A673 (cell line): ENCODE measurements around the gene ACRBP. TPM values are rescaled to one million over a fixed set of nuclear protein-coding genes. Genes with fewer than 3 reads are reported as not detected.
A peak's percentile ranks its signal among the peaks of the same experiment; 100 is the strongest.

Source experiments
- BruUV-seq: library from RNA; stranded (reverse); fragments of 400-500 nt; replicated peaks from 2 replicates; lab custom pipeline; 2021; lab: Mats Ljungman, UMichigan
- CTCF ChIA-PET: fragments of 300-600 bp; sonication (Branson Sonifier 250); formaldehyde crosslinking; loops from one replicate; lab custom pipeline; 2022; ENCODE audit warnings: antibody characterized with exemption; lab: Charles Lee
- POLR2A ChIA-PET: fragments of 300-600 bp; sonication (Branson Sonifier 250); formaldehyde crosslinking; loops from one replicate; lab custom pipeline; 2022; ENCODE audit warnings: antibody characterized with exemption; ENCODE audit not compliant: low non-redundant PET; lab: Charles Lee
- DNase-seq: peaks from one replicate; pipeline ENCODE4 v3.0.0-alpha.2; 2015; ENCODE audit warnings: low spot score
- H3K27ac ChIP-seq: fragments of 200-600 bp; sonication (generic); 2 replicates; pipeline ENCODE4 v1.5.1; 2016; ENCODE audit warnings: mixed run types, low read depth, mild to moderate bottlenecking, mixed read lengths, antibody characterized with exemption, low read length; ENCODE audit not compliant: poor library complexity, severe bottlenecking
- H3K27me3 ChIP-seq: fragments of 200-600 bp; sonication (generic); replicated peaks from 2 replicates; pipeline ENCODE4 v1.6.1; 2017; ENCODE audit warnings: mixed run types, low read depth, mild to moderate bottlenecking, mixed read lengths, antibody characterized with exemption, low read length; ENCODE audit not compliant: insufficient read depth, poor library complexity
- H3K36me3 ChIP-seq: fragments of 200-600 bp; sonication (generic); 2 replicates; pipeline ENCODE4 v1.6.1; 2016; ENCODE audit warnings: mixed run types, mild to moderate bottlenecking, mixed read lengths, antibody characterized with exemption, low read length; ENCODE audit not compliant: insufficient read depth, poor library complexity, severe bottlenecking
- H3K4me1 ChIP-seq: fragments of 200-600 bp; sonication (generic); 2 replicates; pipeline ENCODE4 v1.6.1; 2017; ENCODE audit warnings: mixed run types, mild to moderate bottlenecking, mixed read lengths, antibody characterized with exemption, low read length; ENCODE audit not compliant: insufficient read depth, poor library complexity, severe bottlenecking
- H3K4me3 ChIP-seq: fragments of 200-600 bp; sonication (generic); 2 replicates; pipeline ENCODE4 v1.5.1; 2016; ENCODE audit warnings: low read depth, mixed run types, mild to moderate bottlenecking, mixed read lengths, low read length; ENCODE audit not compliant: poor library complexity, severe bottlenecking
- H3K9me3 ChIP-seq: fragments of 200-600 bp; sonication (generic); 2 replicates; pipeline ENCODE4 v1.6.1; 2016; ENCODE audit warnings: mixed run types, low read depth, mild to moderate bottlenecking, mixed read lengths, antibody characterized with exemption, low read length; ENCODE audit not compliant: poor library complexity, severe bottlenecking
- CTCF ChIP-seq: fragments of 300-800, 200-600 bp; sonication (generic); conservative IDR thresholded peaks from 2 replicates; pipeline ENCODE4 v1.5.1; 2017; ENCODE audit warnings: low read depth, mild to moderate bottlenecking, antibody characterized with exemption, low read length, moderate library complexity, mixed read lengths
- EZH2 ChIP-seq: fragments of 200-600 bp; sonication (generic); IDR thresholded peaks from 2 replicates; pipeline ENCODE4 v1.6.1; 2017; ENCODE audit warnings: borderline replicate concordance, low read depth, mild to moderate bottlenecking, mixed read lengths, antibody characterized with exemption, low read length; ENCODE audit not compliant: poor library complexity, severe bottlenecking
- intact Hi-C: fragments of 100-400 bp; cut with micrococcal nuclease; formaldehyde crosslinking; loops from one replicate; pipeline ENCODE4 v1.10.0; 2022; ENCODE audit not compliant: unreplicated experiment
- total RNA-seq: library from RNA; stranded (reverse); gene quantifications from 2 replicates; pipeline ENCODE4 v1.2.3, GENCODE V29; 2021

Gene ACRBP
- total RNA-seq, 1 experiment from 2014 or later, result 3.0 TPM

GRCh38 chr12:6592087-6592486, 55.1 kb downstream of the ACRBP start:
- TSS peak; percentile 75 for BruUV-seq
- Histone ChIP-seq H3K4me3 (no peak overlapping the region), H3K27ac (no peak overlapping the region), H3K36me3 (peaks cover 95% of the 10 kb centered on the region), H3K4me1 (no peaks in the 10 kb centered on the region), H3K9me3 (no peaks in the 10 kb centered on the region), H3K27me3 (no peaks in the 10 kb centered on the region)
- intact Hi-C loops, result no loop called here
- CTCF ChIA-PET, result no interaction called here
- POLR2A ChIA-PET, result no interaction called here
- DNase-seq, result no peak
- TF ChIP-seq EZH2, result no peak
- TF ChIP-seq CTCF, result no peak

Other genes starting within 250 kb of the ACRBP start
- not detected in 2 replicates for gene CD27, start 202.5 kb downstream of the ACRBP start, total RNA-seq
- 6.9 and 7.4 TPM in 2 replicates for gene TAPBPL, start 195.4 kb downstream of the ACRBP start, total RNA-seq
- gene VAMP1, start 176.8 kb downstream of the ACRBP start, total RNA-seq, result 10.0 and 10.9 TPM in 2 replicates
- 378 and 401 TPM in 2 replicates for gene MRPL51, start 154.2 kb downstream of the ACRBP start, total RNA-seq
- 125 and 128 TPM in 2 replicates for gene NCAPD2, start 153.3 kb downstream of the ACRBP start, total RNA-seq
- 5,579 and 5,657 TPM in 2 replicates for gene GAPDH, start 112.9 kb downstream of the ACRBP start, total RNA-seq
- gene IFFO1, start 91.4 kb downstream of the ACRBP start, total RNA-seq, result 16.0 and 16.9 TPM in 2 replicates
- 131 and 177 TPM in 2 replicates for gene NOP2, start 79.1 kb downstream of the ACRBP start, total RNA-seq
- gene CHD4, start 40.1 kb downstream of the ACRBP start, total RNA-seq, result 281 and 296 TPM in 2 replicates
- gene LPAR5, start 11.5 kb downstream of the ACRBP start, total RNA-seq, result 0.15 and 0.17 TPM in 2 replicates
- 21.4 and 25.5 TPM in 2 replicates for gene ING4, start 15.7 kb upstream of the ACRBP start, total RNA-seq
- 88.8 and 92.5 TPM in 2 replicates for gene ZNF384, start 41.9 kb upstream of the ACRBP start, total RNA-seq
- gene PIANP, start 53.4 kb upstream of the ACRBP start, total RNA-seq, result 0.80 and 1.7 TPM in 2 replicates
- 67.2 and 67.7 TPM in 2 replicates for gene COPS7A, start 76.6 kb upstream of the ACRBP start, total RNA-seq
- gene MLF2, start 105.7 kb upstream of the ACRBP start, total RNA-seq, result 242 and 254 TPM in 2 replicates
- gene PTMS, start 118.9 kb upstream of the ACRBP start, total RNA-seq, result 600 and 620 TPM in 2 replicates
- gene LAG3, start 125.1 kb upstream of the ACRBP start, total RNA-seq, result 4.1 and 5.5 TPM in 2 replicates
- gene CD4, start 142.1 kb upstream of the ACRBP start, total RNA-seq, result not detected in 2 replicates
- 18.3 and 23.2 TPM in 2 replicates for gene GPR162, start 174.4 kb upstream of the ACRBP start, total RNA-seq
- gene P3H3, start 181.0 kb upstream of the ACRBP start, total RNA-seq, result 45.3 and 45.6 TPM in 2 replicates
- 20.7 and 21.8 TPM in 2 replicates for gene GNB3, start 193.5 kb upstream of the ACRBP start, total RNA-seq
- 98.0 and 107 TPM in 2 replicates for gene CDCA3, start 203.9 kb upstream of the ACRBP start, total RNA-seq
- 209 and 224 TPM in 2 replicates for gene USP5, start 204.7 kb upstream of the ACRBP start, total RNA-seq
- 1,240 and 1,277 TPM in 2 replicates for gene TPI1, start 220.1 kb upstream of the ACRBP start, total RNA-seq
- gene SPSB2, start 225.9 kb upstream of the ACRBP start, total RNA-seq, result 8.1 and 10.8 TPM in 2 replicates